Measurements from ENCODE around the gene HNRNPLL.

DNA sequence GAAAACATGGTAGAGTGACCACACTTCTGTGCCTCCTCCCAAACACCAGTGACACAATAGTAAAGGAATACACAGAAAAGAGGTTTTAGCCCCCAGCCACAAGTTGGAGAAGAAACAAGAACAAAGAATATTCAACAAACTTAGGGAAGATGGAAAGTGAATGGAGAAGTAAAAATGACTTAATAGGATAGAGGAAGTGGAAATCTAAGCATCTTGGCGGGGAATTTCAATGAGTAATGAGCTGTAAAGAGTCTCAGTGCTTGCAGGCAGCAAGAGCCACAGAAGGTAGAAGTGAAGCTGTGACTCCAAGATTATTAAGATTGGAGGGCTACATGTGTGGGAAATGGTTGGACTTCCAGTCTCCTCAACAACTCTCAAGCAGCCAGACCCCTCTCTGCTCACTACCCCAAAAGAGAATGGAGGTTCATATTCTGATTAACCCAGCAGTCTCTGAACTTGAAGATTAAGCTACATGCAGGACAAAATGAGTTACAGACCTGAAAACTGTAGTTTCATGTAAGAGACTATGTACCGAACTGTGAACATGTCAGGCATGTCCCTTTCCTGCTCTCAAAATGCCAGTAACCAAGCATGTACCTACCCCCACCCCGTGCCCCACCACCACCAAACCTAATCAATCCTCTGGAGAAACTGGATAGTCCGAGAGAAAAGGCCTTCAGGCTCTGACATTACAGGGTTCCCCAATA is 16.9 kb upstream of the HNRNPLL start:
- TF ChIP-seq, protein P1, sequence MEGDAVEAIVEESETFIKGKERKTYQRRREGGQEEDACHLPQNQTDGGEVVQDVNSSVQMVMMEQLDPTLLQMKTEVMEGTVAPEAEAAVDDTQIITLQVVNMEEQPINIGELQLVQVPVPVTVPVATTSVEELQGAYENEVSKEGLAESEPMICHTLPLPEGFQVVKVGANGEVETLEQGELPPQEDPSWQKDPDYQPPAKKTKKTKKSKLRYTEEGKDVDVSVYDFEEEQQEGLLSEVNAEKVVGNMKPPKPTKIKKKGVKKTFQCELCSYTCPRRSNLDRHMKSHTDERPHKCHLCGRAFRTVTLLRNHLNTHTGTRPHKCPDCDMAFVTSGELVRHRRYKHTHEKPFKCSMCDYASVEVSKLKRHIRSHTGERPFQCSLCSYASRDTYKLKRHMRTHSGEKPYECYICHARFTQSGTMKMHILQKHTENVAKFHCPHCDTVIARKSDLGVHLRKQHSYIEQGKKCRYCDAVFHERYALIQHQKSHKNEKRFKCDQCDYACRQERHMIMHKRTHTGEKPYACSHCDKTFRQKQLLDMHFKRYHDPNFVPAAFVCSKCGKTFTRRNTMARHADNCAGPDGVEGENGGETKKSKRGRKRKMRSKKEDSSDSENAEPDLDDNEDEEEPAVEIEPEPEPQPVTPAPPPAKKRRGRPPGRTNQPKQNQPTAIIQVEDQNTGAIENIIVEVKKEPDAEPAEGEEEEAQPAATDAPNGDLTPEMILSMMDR (IDR thresholded peaks at IDR 0.05; ENCODE audit: insufficient read depth, low read depth, low read length), result no peak
- TF ChIP-seq EZH2 (IDR thresholded peaks at IDR 0.05; ENCODE audit: insufficient read depth, low read length), result no peak

Measured in astrocyte (in vitro differentiated cells and primary cell).